Hepatocyte (in vitro differentiated cells): ENCODE results near the gene RASA3. TPM values are rescaled to one million over a fixed set of nuclear protein-coding genes. Genes with fewer than 3 reads are reported as not detected.

Source experiments
- DNase-seq: peaks from one replicate; pipeline ENCODE4 v3.0.0-alpha.2; 2016; ENCODE audit warnings: low spot score
- H2AFZ ChIP-seq: fragments of 200-600 bp; sonication (generic); 2 replicates; pipeline ENCODE4 v1.6.0; 2016; ENCODE audit warnings: antibody characterized with exemption, mild to moderate bottlenecking
- H3K27ac ChIP-seq: fragments of 200-600 bp; sonication (generic); 2 replicates; pipeline ENCODE4 v1.5.1; 2016; ENCODE audit warnings: mild to moderate bottlenecking
- H3K27me3 ChIP-seq: fragments of 200-600 bp; sonication (generic); 2 replicates; pipeline ENCODE4 v1.6.1; 2016
- H3K36me3 ChIP-seq: fragments of 200-600 bp; sonication (generic); replicated peaks from 2 replicates; pipeline ENCODE4 v1.5.1; 2016; ENCODE audit warnings: low read depth; ENCODE audit not compliant: insufficient read depth
- H3K4me1 ChIP-seq: fragments of 200-600 bp; sonication (generic); 2 replicates; pipeline ENCODE4 v1.5.1; 2016; ENCODE audit warnings: mild to moderate bottlenecking, moderate library complexity; ENCODE audit not compliant: insufficient read depth
- H3K4me2 ChIP-seq: fragments of 200-600 bp; sonication (generic); 2 replicates; pipeline ENCODE4 v1.6.0; 2016
- H3K4me3 ChIP-seq: fragments of 200-600 bp; sonication (generic); 2 replicates; pipeline ENCODE4 v1.5.1; 2016; ENCODE audit warnings: mild to moderate bottlenecking
- H3K79me2 ChIP-seq: fragments of 200-600 bp; sonication (generic); 2 replicates; pipeline ENCODE4 v1.6.0; 2017; ENCODE audit warnings: mild to moderate bottlenecking
- H3K9me2 ChIP-seq: fragments of 200-600 bp; sonication (generic); replicated peaks from 2 replicates; pipeline ENCODE4 v1.6.0; 2017; ENCODE audit warnings: mild to moderate bottlenecking; ENCODE audit not compliant: insufficient read depth
- H3K9me3 ChIP-seq: fragments of 200-600 bp; sonication (generic); 2 replicates; pipeline ENCODE4 v1.5.1; 2016; ENCODE audit warnings: low read depth, mild to moderate bottlenecking
- H4K20me1 ChIP-seq: fragments of 200-600 bp; sonication (generic); 2 replicates; pipeline ENCODE4 v1.6.0; 2016; ENCODE audit warnings: mild to moderate bottlenecking; ENCODE audit not compliant: insufficient read depth, poor library complexity, severe bottlenecking
- CTCF ChIP-seq: fragments of 200-600 bp; sonication (generic); IDR thresholded peaks from 2 replicates; pipeline ENCODE4 v1.5.1; 2016; ENCODE audit warnings: antibody characterized with exemption, mild to moderate bottlenecking; ENCODE audit not compliant: poor library complexity
- EZH2 ChIP-seq: fragments of 200-600 bp; sonication (generic); IDR thresholded peaks from 2 replicates; pipeline ENCODE4 v1.6.1; 2016; ENCODE audit warnings: antibody characterized with exemption, mild to moderate bottlenecking, borderline replicate concordance
- EZH2phosphoT487 ChIP-seq: fragments of 200-600 bp; sonication (generic); IDR thresholded peaks from one replicate; pipeline ENCODE4 v1.6.1; 2018; ENCODE audit warnings: antibody characterized with exemption, mild to moderate bottlenecking, low read depth, moderate library complexity; ENCODE audit not compliant: unreplicated experiment, severe bottlenecking
- WGBS: methylation state at CpG from one replicate; pipeline ENCODE4 v1.1.6; 2016; ENCODE audit warnings: low lambda C conversion rate; ENCODE audit errors: missing lambda C conversion rate; 5-methylcytosine and 5-hydroxymethylcytosine counted together
- polyA plus RNA-seq: library from polyadenylated mRNA; unstranded; fragments of >200 nt; fragmentation: Nextera tagmentation; extraction: Ambion mirVana; gene quantifications from 2 replicates; pipeline ENCODE4 v1.2.1, GENCODE V29; 2016
- total RNA-seq: library from RNA; depleted of rRNA; stranded (reverse); fragments of >200 nt; gene quantifications from 2 replicates; pipeline ENCODE4 v1.2.3, GENCODE V29; 2014

The RASA3 gene
- total and polyA plus RNA-seq, 2 experiments from 2014 or later = 5.6 to 6.1 TPM

- Histone ChIP-seq H3K4me1 (no peaks in the 10 kb centered on the region), H2AFZ (no peak overlapping the region), H3K4me3 (no peak overlapping the region), H4K20me1 (no peaks in the 10 kb centered on the region), H3K27ac (no peak overlapping the region), H3K36me3 (no peaks in the 10 kb centered on the region), H3K79me2 (no peaks in the 10 kb centered on the region), H3K9me2 (no peaks in the 10 kb centered on the region), H3K4me2 (no peak overlapping the region), H3K27me3 (no peaks in the 10 kb centered on the region), H3K9me3 (no peaks in the 10 kb centered on the region)
- no peak for DNase-seq
- 90% methylated on average over 11 of the region's 13 CpGs for WGBS
- TF ChIP-seq CTCF (no peak), EZH2phosphoT487 (no peak), EZH2 (no peak)
Observed at GRCh38 chr13:114019367-114019766, 113.1 kb downstream of the RASA3 start.

GRCh38 chr13:114018461-114019055, 113.9 kb downstream of the RASA3 start:
- Histone ChIP-seq H3K4me2 (no peak overlapping the region), H4K20me1 (no peaks in the 10 kb centered on the region), H3K4me3 (no peak overlapping the region), H3K4me1 (no peaks in the 10 kb centered on the region), H3K9me3 (no peaks in the 10 kb centered on the region), H3K79me2 (no peaks in the 10 kb centered on the region), H3K27ac (no peak overlapping the region), H3K36me3 (no peaks in the 10 kb centered on the region), H3K27me3 (no peaks in the 10 kb centered on the region), H2AFZ (no peak overlapping the region), H3K9me2 (no peaks in the 10 kb centered on the region)
- TF ChIP-seq CTCF (no peak), EZH2 (no peak), EZH2phosphoT487 (no peak)
- no peak for DNase-seq
- WGBS = 96% methylated on average over 15 of the region's 20 CpGs

- no peak for DNase-seq
- H3K36me3 ChIP-seq = no peaks in the 10 kb centered on the region
Observed at GRCh38 chr13:114017966-114018365, 114.5 kb downstream of the RASA3 start.

More at GRCh38 chr13:114017966-114018365, 114.5 kb downstream of the RASA3 start:
- Histone ChIP-seq H3K9me2 (no peaks in the 10 kb centered on the region), H3K9me3 (no peaks in the 10 kb centered on the region), H2AFZ (no peak overlapping the region), H3K27ac (no peak overlapping the region), H3K4me2 (no peak overlapping the region), H3K79me2 (no peaks in the 10 kb centered on the region), H3K27me3 (no peaks in the 10 kb centered on the region), H3K4me3 (no peak overlapping the region), H4K20me1 (no peaks in the 10 kb centered on the region), H3K4me1 (no peaks in the 10 kb centered on the region)
- TF ChIP-seq EZH2 (no peak), CTCF (no peak), EZH2phosphoT487 (no peak)
- WGBS = 98% methylated on average over 12 of the region's 23 CpGs
